Stimulated activated naive CD4-positive, alpha-beta T cell (primary cell): ENCODE results near the gene ANO10.
"Not testable (repeated sequence)": the region's sequence is repeated elsewhere in the genome, so short reads cannot be mapped to it uniquely, and the experiment has no call there.

Experiments used
- DNase-seq, 6 experiments: peaks; one replicate each; lab custom pipeline; 2025; lab: John Stamatoyannopoulos, UW

The ANO10 gene

DNA sequence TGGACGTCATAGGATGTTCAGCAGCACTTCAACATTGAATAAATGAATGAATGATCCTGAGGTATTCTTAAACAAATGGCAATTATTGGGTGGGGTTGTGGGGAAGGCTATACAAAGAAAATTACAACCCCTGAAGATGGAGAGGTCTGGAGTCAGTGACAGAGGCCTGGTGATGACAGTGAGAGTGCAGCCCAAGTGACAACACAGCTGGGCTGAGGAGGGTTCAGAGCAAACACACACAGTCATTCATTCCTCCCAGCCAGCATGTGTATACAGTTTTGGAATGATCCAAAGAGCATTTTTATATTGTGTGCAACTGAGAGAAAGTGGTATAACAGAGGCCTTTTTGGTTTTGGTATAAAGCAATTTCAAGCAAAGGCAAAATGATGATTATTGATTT, 148.1 kb downstream of the ANO10 start:
- no peak for DNase-seq

DNA sequence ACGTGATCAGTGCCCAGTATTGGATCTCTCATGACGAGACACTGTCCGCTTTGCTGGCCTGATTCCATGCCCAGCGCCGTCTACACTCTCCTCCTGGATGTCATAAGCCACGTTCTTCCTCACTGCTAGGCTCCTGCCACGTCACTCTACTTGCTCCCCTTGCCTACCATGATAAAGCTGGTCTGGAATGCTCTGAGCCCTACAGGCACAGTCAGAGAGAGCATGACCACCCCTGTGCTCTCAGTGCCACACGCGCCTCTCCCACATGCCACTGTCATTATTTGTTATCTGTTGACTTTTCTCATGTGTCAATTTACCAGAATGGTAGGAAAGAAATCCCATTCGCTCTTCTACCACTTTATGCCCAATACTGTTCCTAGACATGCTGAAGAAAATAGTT, 148.6 kb downstream of the ANO10 start:
- no peak for DNase-seq

DNA sequence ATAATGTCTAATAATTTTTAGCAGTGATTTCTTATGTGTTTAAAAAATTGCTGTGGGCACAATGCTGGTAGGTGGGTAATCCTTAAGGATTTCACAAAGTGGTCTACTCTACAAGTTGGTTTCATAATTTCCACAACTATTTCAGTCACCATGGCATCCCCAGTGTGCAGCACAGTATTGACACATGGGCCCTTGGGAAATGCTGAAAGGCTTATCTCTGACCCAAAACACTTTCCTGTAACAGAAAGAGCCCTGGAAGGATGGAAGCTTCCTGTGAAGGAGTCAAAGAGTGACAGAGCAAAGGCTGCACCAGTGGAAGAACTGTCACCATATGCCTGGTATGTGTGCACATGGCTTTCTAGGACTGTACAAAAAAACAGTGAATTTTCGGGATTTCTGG, 153.7 kb downstream of the ANO10 start:
- no peak for DNase-seq

DNA sequence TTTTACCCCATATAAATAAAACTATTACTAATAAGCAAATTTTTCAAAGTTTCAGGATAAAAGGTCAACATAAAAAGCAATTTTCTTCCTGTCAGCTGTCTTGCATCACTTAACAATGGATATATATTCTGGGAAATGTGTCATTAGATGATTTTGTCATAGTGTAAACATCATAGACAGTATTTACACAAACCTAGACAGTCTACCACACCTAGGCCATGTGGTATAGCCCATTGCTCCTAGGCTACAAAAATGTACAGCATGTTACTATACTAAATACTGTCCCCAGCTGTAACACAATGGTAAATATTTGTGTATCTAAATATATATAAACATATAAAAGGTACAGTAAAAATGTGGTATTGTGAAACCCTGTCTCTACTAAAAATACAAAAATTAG, 156.7 kb downstream of the ANO10 start:
- DNase-seq, result no peak

DNA sequence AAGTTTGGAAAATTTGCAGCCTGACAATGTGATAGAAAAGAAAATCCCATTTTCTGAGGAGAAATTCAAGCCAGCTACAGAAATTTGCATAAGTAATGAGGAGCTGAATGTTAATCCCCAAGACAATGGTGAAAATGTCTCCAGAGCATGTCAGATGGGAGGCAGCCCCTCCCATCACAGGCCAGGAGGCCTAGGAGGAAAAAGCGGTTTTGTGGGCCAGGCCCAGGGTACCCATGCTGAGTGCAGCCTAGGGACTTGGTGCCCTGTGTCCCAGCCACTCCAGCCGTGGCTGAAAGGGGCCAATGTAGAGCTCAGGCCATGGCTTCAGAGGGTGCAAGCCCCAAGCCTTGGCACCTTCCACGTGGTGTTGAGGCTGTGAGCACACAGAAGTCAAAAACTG, 159.2 kb downstream of the ANO10 start:
- DNase-seq, result not testable (repeated sequence)

DNA sequence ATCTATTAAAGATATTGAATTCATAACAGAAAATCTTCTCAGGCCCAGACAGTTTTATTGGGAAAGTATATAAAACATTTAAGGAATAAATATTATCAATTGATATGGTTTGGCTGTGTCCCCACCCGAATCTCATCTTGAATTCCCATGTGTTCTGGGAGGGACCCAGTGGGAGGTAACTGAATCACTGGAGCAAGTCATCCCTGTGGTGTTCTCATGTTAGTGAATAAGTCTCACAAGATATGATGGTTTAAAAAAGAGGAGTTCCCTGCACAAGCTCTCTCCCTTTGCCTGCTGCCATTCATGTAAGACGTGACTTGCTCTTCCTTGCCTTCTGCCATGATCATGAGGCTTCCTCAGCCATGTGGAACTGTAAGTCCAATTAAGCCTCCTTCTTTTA, 160.5 kb downstream of the ANO10 start:
- DNase-seq, result no peak

DNA sequence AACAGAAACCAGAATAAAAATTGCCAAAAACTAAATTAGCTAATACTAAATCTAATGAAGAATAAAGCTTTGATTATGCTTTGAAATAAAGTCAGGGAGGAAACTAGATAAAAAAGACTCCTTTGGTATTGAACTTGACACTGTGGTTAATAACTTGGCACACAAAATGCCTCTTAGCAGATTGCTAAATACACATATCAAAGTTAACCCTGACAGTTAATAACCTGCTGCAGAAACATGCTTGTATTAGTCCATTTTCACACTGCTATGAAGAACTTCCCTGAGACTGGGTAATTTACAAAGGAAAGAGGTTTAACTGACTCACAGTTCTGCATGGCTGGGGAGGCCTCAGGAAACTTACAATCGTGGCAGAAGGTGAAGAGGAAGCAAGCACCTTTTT, 164.8 kb downstream of the ANO10 start:
- not testable (repeated sequence) for DNase-seq

DNA sequence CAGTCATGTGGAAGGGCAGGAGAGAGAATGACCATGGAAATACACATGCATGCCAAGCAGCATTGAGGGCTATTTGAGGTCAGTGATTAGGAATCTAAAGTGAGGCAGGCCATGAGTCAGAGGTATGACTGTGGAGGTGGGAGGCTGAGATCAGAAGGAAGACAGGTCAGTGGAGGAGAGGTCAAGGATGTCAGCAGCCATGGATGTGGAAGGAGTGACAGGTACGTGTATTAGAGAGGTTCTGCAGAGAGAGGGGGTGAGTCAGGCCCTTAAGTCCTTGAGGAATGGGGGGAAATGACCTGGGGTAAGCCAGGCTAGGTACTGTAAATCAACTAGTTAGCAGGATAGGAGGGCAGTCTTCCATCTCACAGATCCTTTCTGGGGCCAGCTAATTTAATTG, 166.6 kb downstream of the ANO10 start:
- DNase-seq, result no peak

DNA sequence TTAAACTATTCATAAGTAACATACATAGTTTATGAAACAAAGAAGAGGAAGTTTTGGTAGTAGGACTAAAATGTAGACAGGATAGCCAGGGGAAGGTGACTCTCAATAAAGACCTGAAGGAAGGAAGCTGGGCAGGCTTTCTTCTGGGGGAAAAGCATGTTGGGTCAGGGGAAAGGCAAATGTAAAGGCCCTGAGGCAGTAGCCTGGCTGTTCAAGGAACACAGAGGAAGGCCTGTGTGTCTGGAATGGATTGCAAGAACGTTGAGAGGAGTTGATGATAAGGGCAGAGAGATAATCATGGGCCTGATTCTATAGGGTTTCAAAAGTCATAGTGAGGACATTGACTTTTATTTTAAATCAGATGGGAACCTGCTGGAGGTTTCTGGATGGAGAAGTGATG, 167.8 kb downstream of the ANO10 start:
- no peak for DNase-seq

DNA sequence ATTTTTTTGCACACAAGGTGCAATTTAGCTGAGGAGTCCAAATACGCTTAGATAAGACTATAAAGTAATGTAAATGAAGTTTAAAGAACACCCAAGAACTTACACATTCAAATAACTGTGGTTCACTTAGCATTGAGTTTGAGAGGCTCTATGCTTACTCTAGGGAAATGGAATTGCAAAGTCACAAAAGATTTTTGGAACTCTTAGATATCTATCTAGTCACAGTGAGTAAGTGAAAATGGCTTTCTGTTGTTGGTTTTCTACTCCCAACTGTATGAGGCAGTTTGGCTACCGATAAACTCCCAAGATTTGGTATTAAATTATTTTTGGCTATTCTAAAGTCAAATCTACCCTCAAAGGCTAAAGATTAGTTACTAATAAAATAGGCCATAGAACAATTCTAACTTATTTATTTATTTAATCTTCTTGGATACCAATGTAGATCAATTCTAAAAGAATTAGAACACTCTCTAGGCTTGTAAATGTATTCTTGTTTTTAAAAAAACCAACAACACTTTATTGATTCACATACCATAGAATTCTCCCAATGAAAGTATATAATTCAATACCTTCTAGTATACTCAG, 170.0 kb downstream of the ANO10 start:
- DNase-seq, result no peak

DNA sequence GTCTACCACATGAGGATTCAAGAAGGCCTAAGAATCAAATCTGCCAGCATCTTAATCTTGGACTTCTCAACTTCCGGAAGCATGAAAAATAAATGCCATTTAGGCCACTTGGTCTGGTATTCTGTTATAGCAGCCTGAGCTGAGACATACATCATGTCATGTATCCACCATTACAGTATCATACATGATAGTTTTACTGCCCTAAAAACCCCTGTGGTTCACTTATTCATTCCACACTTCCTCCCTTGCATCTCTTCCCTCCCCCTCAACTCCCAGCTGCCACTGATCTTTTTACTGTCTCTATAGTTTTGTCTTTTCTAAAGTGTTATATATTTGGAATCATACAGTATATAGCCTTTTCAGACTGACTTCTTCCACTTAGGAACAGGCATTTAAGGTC, 173.7 kb downstream of the ANO10 start:
- no peak for DNase-seq

DNA sequence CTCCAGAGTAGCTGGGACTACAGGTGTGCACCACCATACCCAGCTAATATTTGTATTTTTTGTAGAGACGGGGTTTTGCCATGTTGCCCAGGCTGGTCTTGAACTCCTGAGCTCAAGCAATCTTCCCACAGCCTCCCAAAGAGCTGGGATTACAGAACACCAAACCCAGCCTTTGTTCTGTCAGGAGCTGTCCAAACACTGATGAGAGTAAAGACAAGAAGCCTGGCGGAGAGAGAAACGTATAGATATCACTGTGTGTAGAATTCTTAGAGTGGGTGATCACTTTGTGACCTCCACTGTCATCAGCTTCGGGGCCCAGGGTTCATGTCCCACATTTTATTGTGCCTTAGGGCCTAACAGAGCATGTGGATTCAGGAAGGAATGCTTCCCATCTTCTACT, 176.0 kb downstream of the ANO10 start:
- DNase-seq, result no peak

DNA sequence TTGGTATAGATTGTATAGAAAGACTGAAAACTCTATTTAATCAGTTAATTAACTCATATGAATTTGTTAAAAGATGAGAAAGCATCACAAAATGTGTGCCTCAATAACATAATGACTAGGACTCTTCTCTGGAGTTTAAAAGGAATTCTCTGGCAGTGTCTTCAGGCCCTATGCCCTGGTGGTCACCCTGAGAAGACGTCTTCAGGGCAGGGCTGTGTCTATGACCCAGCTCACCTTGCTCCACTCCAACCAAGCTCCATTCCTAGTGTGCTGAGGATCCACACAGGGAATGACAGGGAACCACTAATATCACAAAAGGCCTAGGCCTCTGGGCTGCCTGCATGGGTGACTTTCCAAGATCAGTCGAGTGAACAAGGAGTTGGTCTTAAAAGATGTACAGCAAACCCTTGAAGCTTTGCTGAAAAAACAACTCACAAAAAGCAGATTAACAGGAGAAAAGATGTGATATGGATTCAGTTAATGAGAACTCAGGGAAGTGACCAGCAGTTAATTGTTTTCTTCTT, 178.9 kb downstream of the ANO10 start:
- DNase-seq, result no peak

DNA sequence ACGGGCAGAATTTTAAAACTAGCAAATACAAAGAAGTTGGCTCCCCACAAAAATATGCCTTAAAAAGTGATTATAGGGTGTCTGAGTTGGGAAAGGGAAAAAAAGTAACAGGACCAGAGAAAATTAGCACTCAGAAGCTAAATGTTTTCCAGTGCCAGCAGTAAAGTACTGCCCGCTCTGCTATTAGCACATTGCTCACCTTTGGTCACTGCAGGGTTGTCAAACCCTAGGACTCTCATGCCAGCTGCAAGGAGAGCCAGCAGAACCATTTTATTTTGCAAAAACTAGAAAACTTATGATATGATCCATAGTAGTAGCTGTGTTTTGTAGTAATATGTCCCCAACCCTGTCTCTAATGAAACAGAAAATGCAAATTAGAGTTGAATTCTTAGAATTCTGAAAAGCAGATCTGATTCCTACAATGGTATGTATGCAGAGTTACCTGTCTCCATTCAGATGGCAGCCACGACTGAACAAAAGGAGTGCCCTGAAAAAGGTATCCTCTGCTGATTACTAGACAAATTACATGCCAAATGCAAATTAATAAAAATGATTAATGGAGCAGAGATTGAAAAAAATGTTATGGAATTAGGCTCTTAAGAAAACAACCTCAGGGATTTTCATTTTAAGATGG, 185.2 kb downstream of the ANO10 start:
- DNase-seq, result no peak

DNA sequence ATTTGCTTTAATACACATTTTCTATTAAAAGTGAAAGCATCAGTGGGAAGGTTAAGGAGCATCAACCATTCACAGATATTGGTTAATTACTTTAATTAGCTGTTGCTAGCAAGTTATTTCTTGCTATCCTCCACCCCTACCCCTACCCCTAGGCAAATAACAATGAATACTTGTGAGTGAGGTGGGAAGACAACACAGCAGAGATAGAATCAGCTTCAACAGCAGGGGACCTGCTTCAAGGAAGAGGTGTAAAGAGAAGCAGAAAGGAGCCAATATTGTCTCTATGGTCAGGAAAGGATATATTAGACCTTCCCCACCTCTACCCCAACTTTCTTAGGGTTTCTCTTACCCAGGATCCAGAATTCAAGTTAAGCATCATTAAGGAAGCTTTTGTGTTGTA, 186.1 kb downstream of the ANO10 start:
- DNase-seq, result no peak

DNA sequence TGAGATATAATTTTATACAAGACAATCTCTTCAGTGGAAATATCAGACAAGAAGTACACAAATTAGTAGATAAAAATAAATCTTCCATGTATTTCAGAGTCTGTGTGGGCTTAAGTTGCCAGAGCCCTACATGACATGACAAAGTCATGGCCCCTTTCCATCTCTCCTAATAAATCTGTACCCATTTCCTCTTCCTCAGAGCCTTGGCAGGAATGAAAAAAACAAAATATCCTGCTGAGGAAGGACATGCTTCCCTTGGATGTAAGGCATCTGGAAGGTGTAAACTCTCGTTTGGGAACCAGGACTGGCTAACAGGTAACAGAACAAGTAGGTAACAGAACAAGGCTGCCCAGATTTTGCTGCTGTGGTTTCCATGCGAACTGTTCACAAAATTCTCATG, 187.4 kb downstream of the ANO10 start:
- DNase-seq, result no peak

DNA sequence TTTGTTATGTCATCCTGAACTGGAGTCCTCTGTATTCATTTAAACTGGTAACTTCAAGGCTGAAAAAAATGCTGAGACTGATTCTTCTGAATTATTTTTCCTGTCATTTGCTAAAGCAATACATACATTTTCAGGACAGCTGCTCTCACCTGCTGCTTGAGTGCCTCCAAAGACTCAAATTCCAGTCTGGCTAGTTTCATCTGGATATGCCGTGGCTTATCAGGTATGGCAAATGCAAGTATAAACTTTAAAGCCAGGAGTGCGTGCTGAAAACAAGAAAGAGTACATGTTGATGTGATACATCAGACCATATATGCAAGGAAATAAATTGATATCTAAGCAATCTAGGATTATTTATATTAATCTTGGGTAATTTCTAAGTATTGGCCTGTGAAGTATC, 189.3 kb downstream of the ANO10 start:
- no peak for DNase-seq

DNA sequence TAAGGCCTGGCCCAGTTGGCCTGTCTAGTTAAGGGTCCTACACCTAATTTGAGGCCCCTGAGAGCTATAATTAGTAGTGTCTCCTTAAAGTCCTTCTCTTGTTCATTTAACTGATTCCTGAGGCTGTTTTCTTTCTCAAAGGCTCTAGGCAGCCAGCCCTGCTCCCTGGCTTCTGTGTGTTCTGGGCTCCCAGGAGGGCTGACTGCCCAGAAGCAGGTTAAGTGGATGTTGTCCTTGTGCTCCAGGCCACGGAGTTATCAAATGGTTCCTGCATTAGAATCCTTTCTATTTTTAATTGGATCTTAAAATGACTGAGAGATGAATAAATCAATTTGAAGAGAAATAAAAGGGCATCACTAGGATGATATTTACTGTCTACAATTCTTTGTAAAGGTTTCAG, 195.4 kb downstream of the ANO10 start:
- DNase-seq, result no peak

DNA sequence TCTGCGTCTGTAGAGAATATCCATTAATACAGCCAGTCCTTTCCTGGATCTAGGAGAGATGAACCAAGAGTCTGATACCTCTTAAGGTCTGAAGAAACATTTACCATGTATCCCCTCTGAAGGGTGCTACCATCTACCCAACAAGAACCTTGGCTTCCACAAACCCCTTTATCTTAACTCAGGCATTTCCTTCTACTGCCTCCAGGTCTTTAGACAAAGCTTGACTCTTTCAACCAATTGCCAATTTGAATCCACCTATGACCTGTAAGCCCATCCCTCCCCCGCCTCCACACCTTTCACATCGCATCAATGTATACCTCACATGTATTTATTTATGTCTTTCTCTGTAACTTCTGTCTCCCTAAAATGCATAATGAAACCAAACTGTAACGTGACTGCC, 196.0 kb downstream of the ANO10 start:
- DNase-seq, result no peak

DNA sequence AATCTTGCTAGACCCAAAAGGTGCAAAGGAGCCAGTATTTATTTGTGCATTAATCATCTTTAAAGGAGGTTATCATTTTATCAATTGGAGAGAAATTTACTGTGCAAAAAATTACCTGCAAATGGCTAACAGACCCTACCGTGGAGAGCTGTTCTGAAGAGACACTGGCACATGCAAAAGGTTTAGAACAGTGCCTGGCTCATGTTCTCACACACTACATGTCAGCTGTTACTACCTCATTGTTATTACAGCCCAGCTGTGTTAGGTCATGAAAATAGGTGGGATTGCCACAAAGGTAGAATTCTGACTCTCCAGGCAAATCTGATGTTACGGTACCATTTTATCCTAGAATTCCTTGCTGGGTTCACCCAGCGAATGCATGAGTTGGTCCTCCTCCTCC, 198.2 kb downstream of the ANO10 start:
- no peak for DNase-seq

DNA sequence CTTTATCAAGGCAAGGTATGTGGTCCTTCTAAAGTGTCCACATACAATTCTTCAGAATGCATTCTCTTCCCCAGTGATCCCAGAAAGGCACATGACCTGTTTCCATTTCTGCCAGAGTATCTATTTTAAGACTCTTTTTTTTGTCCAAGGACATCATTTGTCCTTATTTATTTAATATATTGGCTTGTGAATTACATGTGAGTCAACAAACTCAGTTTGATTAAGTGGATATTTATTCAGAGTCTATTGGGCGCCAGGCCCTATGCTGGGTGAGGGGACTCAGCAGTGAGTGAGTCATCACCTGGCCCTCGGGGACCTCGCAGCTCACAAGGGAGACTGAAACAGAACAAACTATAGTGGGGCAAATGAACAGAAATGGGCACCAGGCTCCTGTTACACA, 198.7 kb downstream of the ANO10 start:
- no peak for DNase-seq

DNA sequence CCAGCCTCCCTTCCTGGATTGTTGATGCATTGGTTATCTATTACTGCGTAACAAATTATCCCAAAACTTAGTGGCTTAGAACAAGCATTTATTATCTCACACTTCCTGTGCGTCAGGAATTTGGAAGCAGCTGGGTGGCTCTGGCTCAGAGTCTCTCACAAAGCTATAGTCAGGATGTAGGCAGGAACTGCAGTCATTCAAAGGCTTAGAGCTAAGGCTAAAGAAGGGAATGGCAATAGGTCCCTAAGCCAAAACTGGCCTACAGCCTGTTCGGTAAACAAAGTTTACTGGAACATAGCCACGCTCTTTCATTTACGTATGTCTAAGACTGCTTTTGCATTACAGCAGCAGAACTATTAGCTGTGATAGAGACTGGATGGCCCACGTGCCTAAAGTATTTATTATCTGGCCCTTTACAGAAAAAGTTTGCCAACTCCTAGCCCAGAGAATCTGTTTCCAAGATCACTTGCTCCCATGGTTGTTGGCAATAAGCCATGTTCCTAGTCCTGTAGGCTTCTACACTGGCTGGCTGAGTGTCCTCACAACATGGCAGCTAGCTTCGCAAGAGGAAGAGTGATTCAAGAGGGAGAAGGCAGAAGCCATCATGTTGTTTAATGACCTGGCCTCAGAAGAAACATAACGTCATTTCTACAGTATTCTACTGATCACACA, 203.1 kb downstream of the ANO10 start:
- no peak for DNase-seq

DNA sequence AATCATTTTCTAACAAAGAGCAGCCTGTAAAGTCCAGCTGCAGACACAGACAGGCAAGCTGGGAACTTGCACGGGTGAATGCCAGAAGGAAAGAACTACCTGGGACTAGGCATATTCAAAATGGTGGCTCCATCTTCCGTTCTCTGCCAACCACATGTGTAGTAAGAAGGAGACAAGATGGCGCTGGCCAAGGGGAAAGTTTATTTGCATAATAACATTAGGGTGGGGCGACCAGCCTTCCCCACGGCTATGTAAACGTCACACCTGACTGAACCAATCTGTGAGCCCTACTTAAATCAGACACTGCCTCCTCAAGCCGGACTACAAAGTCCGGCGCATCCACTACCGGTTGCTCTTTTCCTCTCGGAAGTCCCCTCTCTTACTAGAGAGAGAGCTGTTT, 204.7 kb downstream of the ANO10 start:
- no peak for DNase-seq

DNA sequence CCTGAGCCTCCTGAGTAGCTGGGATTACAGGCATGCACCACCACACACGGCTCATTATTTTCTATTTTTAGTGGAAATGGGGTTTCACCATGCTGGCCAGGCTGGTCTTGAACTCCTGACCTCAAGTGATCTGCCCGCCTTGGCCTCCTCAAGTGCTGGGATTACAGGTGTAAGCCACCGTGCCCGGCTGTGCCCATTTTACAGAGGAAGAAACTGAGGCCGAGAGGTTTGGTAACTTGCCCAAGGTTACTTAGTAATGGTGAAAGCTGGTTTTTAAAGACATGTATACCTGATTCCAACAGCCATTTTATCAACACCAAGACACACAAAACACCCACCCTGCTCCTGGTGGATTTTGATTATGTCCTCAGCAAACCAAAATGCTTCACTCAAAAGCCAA, 206.7 kb downstream of the ANO10 start:
- no peak for DNase-seq
